Activated T-cell treated with anti-CD3 and anti-CD28 coated beads, Interleukin-2, amount 50 U/mL, for 72 hours (primary cell): ENCODE measurements around the gene EIF4A3. TPM values are rescaled to one million over a fixed set of nuclear protein-coding genes. Genes with fewer than 3 reads are reported as not detected.
A peak's percentile ranks its signal among the peaks of the same experiment; 100 is the strongest.

Experiments
- ATAC-seq, 2 donors: fragments of 150-1000 bp; cut with Tn5 transposase; replicated peaks in 1 of 2; 2 replicates each; pipeline ENCODE4 v1.10.0; 2021; ENCODE audit warnings: moderate library complexity in 2 of 2, mild to moderate bottlenecking in 1 of 2
- DNase-seq, 2 donors: peaks; one replicate each; pipeline ENCODE4 v3.0.0; 2021 to 2022; ENCODE audit warnings: mixed read lengths in 1 of 2
- H3K27ac Mint-ChIP-seq: one replicate; pipeline ENCODE4 v1.8.0; 2022; ENCODE audit warnings: mild to moderate bottlenecking, moderate library complexity, mixed read lengths
- H3K27me3 Mint-ChIP-seq: one replicate; pipeline ENCODE4 v1.8.0; 2022; ENCODE audit warnings: low read depth, mixed read lengths
- H3K36me3 Mint-ChIP-seq, 2 donors: one replicate each; pipeline ENCODE4 v1.8.0; 2022; ENCODE audit warnings: mixed read lengths in 2 of 2, mild to moderate bottlenecking in 1 of 2; ENCODE audit not compliant: insufficient read depth in 2 of 2
- H3K4me1 Mint-ChIP-seq: one replicate; pipeline ENCODE4 v1.8.0; 2022; ENCODE audit warnings: low read depth, mixed read lengths
- H3K4me3 Mint-ChIP-seq, 2 donors: one replicate each; pipeline ENCODE4 v1.8.0; 2022; ENCODE audit warnings: mild to moderate bottlenecking in 2 of 2, mixed read lengths in 2 of 2, moderate library complexity in 2 of 2
- H3K9me3 Mint-ChIP-seq, 2 donors: one replicate each; pipeline ENCODE4 v1.8.0; 2022; ENCODE audit warnings: mixed read lengths in 2 of 2
- total RNA-seq, 2 donors: library from RNA; stranded (reverse); gene quantifications; one replicate each; pipeline ENCODE4 v1.2.3, GENCODE V29; 2022

EIF4A3 gene
- total RNA-seq, 2 donors from 2014 or later, result 91.8 to 104 TPM

DNA sequence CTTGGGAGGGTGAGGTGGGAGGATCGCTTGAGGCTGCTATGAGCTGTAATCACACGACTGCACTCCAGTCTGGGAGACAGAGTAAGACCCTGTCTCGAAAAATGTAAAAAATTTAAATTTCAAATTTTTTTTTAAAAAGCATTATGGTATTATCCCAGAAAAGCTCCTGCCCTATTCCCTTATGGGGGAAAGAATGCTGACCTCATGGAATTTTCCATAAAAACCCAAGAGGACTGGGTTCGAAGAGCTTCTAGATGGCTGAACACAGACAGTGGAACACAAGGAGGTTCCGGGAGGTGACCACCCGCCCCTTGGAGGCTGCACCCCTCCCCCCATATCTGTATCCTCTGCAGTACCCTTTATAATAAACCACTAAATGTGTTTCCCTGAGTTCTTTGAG is 4.0 kb downstream of the EIF4A3 start:
- peaks cover 23% of the 10 kb centered on the region for H3K4me1 Mint-ChIP-seq
- H3K27me3 Mint-ChIP-seq, result no peaks in the 10 kb centered on the region
- no peak overlapping the region for H3K27ac Mint-ChIP-seq
- peaks cover 28 to 46% of the 10 kb centered on the region in 2 donors for H3K36me3 Mint-ChIP-seq
- DNase-seq, result no peak
- no peaks in the 10 kb centered on the region for H3K9me3 Mint-ChIP-seq
- no peak overlapping the region for H3K4me3 Mint-ChIP-seq
- ATAC-seq, result no peak

DNA sequence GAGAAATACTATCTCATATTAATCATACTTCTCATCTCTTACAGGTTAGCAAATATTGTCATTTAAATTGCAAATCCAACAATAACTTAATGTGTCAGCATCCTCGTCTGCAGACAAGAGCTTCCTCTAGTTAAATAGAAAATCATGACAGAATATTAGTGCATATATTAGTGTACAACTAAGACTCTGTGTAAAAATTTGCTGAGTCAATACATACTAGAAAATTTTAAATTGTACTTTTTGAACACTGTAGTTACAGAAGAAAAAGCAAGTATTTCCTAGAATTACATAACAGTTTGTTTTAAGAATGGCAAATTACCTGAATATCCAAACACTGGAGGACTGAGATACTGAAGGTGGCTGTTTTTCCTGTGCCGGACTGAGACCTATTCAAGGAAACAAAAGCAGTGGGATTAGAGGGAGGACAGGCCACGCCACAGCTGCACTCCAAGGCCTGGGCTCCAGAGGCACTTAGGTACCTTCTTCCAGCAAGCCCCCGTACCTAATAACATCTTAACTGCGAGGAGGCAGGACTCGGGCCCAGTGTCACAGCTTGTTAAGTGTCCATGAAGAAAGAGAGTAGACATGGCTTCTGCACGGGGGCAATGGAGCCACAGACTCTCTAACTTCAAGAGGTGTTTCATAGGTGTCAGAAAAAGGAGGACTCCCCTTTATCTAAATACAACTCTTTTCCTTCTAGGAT is 5.3 kb downstream of the EIF4A3 start:
- Mint-ChIP-seq H3K27ac (peak overlapping the region; percentile 59), H3K4me3 (no peak overlapping the region), H3K27me3 (no peaks in the 10 kb centered on the region), H3K36me3 (peaks cover 27 to 54% of the 10 kb centered on the region in 2 donors), H3K9me3 (no peaks in the 10 kb centered on the region), H3K4me1 (peaks cover 23% of the 10 kb centered on the region)
- ATAC-seq, result no peak
- no peak for DNase-seq

DNA sequence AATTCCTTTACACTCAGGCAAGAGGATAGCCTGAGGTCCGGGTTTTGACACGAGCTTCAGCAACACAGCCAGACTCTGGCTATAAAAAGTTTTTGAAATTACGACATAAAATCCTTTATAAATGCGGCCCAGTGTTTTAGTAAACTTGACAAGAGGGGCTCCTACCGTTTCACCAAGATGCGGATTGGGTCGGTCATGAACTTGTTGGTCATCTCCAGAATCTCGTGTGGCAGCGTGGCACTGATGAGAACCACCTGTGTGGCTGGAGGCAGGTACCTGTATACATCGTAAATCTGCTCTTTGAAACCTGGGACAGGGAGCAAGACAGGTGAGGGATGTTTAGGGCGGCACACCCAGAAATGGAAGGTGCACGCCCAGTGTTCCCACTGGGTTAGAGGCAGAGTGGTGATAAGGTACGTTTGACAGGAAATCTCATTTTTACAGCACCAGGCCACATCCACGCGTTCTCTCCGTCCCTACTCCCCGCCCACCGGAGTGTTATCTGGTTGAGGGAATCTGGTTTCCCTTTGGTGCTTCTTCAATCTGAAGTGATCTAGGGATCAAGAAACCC is 8.0 kb downstream of the EIF4A3 start:
- H3K9me3 Mint-ChIP-seq, result no peaks in the 10 kb centered on the region
- H3K4me1 Mint-ChIP-seq, result no peaks in the 10 kb centered on the region
- ATAC-seq (no peak), DNase-seq (no peak)
- no peaks in the 10 kb centered on the region for H3K27me3 Mint-ChIP-seq
- H3K27ac Mint-ChIP-seq, result peak overlapping the region; percentile 30
- peaks cover 23 to 61% of the 10 kb centered on the region in 2 donors for H3K36me3 Mint-ChIP-seq
- no peak overlapping the region for H3K4me3 Mint-ChIP-seq

GRCh38 chr17:80137131-80137530 is 9.8 kb downstream of the EIF4A3 start:
- H3K27me3 Mint-ChIP-seq, result no peaks in the 10 kb centered on the region
- no peaks in the 10 kb centered on the region for H3K4me1 Mint-ChIP-seq
- DNase-seq (no peak), ATAC-seq (peak in 1 of 2 donors; percentile 12)
- H3K36me3 Mint-ChIP-seq, result peaks cover 19 to 63% of the 10 kb centered on the region in 2 donors
- no peak overlapping the region for H3K27ac Mint-ChIP-seq
- H3K4me3 Mint-ChIP-seq, result no peak overlapping the region
- no peaks in the 10 kb centered on the region for H3K9me3 Mint-ChIP-seq

DNA sequence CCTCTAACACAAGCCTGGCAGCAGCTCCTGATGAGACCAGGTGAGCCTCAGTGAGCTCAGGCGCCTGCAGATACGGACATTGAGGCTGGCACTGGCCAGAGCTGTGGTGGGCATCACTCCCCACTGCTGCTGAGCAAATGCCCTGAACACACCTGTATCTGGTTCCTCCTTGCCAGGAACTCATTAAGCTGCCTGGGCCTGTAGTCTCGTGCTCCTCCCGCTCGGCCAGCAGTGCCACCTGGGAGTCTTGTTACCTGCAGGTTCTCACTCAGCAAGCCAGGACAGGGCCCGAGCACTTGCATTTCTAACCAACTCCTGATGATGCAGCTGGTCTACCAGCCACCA is 13.3 kb downstream of the EIF4A3 start:
- Mint-ChIP-seq H3K27ac (peak overlapping the region; percentile 14), H3K36me3 (peaks cover 11 to 40% of the 10 kb centered on the region in 2 donors), H3K4me3 (no peak overlapping the region), H3K4me1 (no peaks in the 10 kb centered on the region), H3K27me3 (peaks cover 16% of the 10 kb centered on the region), H3K9me3 (no peaks in the 10 kb centered on the region)
- ATAC-seq (peak in 1 of 2 donors; percentile 21), DNase-seq (no peak)

GRCh38 chr17:80132906-80133625 is 13.9 kb downstream of the EIF4A3 start:
- peak in 1 of 2 donors; percentile 31 for ATAC-seq
- H3K27me3 Mint-ChIP-seq, result peaks cover 17% of the 10 kb centered on the region
- H3K27ac Mint-ChIP-seq, result peak overlapping the region; percentile 14
- DNase-seq, result no peak
- no peaks in the 10 kb centered on the region for H3K9me3 Mint-ChIP-seq
- H3K4me1 Mint-ChIP-seq, result no peaks in the 10 kb centered on the region
- no peak overlapping the region for H3K4me3 Mint-ChIP-seq
- peaks cover 8 to 34% of the 10 kb centered on the region in 2 donors for H3K36me3 Mint-ChIP-seq

GRCh38 chr17:80130992-80131391 is 15.9 kb downstream of the EIF4A3 start:
- H3K27me3 Mint-ChIP-seq, result peaks cover 17% of the 10 kb centered on the region
- H3K36me3 Mint-ChIP-seq, result peaks cover 1 to 23% of the 10 kb centered on the region in 2 donors
- H3K27ac Mint-ChIP-seq, result no peak overlapping the region
- DNase-seq (no peak), ATAC-seq (no peak)
- no peaks in the 10 kb centered on the region for H3K4me1 Mint-ChIP-seq
- H3K9me3 Mint-ChIP-seq, result no peaks in the 10 kb centered on the region
- H3K4me3 Mint-ChIP-seq, result no peak overlapping the region

GRCh38 chr17:80129006-80129565 is 17.8 kb downstream of the EIF4A3 start:
- H3K27ac Mint-ChIP-seq, result no peak overlapping the region
- no peaks in the 10 kb centered on the region for H3K4me1 Mint-ChIP-seq
- peaks cover 17% of the 10 kb centered on the region for H3K27me3 Mint-ChIP-seq
- DNase-seq, result no peak
- no peak overlapping the region for H3K4me3 Mint-ChIP-seq
- no peaks in the 10 kb centered on the region for H3K9me3 Mint-ChIP-seq
- no peak for ATAC-seq
- H3K36me3 Mint-ChIP-seq, result peaks cover 0 to 10% of the 10 kb centered on the region in 2 donors

GRCh38 chr17:80126449-80126715 is 20.5 kb downstream of the EIF4A3 start:
- ATAC-seq, result no peak
- no peak for DNase-seq
- peaks cover 17% of the 10 kb centered on the region for H3K27me3 Mint-ChIP-seq
- no peaks in the 10 kb centered on the region for H3K4me1 Mint-ChIP-seq
- H3K36me3 Mint-ChIP-seq, result no peaks in the 10 kb centered on the region
- H3K9me3 Mint-ChIP-seq, result no peaks in the 10 kb centered on the region
- H3K4me3 Mint-ChIP-seq, result no peak overlapping the region
- no peak overlapping the region for H3K27ac Mint-ChIP-seq

DNA sequence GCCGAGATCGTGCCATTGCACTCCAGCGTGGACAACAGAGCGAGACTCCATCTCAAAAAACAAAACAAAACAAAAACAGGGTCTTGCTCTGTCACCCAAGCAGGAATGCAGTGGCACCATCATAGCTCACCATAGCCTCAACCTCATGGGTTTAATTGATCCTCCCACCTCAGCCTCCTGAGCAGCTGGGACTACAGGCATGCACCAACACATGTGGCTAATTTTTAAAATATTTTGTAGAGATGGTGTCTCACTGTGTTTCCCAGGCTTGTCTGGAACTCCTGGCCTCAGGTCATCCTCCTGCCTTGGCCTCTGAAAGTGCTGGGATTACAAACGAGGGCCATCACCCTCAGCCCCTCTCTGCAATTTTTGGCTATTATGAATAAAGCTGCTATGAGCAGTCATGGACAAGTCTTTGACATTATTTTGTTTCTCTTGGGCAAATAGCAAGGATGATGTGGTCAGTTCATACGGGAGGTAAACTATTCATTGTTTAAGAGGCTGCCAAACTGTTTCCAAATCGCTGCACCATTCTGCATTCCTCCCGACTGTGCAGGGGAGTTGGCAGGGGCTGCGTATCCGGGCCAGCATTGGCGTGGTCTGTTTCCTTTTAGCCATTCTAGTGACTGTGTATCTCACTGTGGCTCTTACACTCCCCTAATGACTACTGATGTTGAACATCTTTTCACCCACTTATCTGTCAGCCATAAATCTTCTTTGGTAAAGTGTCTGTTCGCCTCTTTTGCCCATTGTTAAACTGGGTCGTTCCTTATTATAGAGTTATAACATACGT is 21.1 kb downstream of the EIF4A3 start:
- Mint-ChIP-seq H3K36me3 (no peaks in the 10 kb centered on the region), H3K27me3 (peaks cover 17% of the 10 kb centered on the region), H3K9me3 (no peaks in the 10 kb centered on the region), H3K4me3 (no peak overlapping the region), H3K4me1 (no peaks in the 10 kb centered on the region), H3K27ac (no peak overlapping the region)
- ATAC-seq (no peak), DNase-seq (no peak)

GRCh38 chr17:80124351-80124981 is 22.5 kb downstream of the EIF4A3 start:
- no peaks in the 10 kb centered on the region for H3K9me3 Mint-ChIP-seq
- no peaks in the 10 kb centered on the region for H3K36me3 Mint-ChIP-seq
- H3K4me3 Mint-ChIP-seq, result no peak overlapping the region
- DNase-seq (no peak), ATAC-seq (peak in 1 of 2 donors; percentile 20)
- H3K4me1 Mint-ChIP-seq, result no peaks in the 10 kb centered on the region
- peaks cover 10% of the 10 kb centered on the region for H3K27me3 Mint-ChIP-seq
- no peak overlapping the region for H3K27ac Mint-ChIP-seq

DNA sequence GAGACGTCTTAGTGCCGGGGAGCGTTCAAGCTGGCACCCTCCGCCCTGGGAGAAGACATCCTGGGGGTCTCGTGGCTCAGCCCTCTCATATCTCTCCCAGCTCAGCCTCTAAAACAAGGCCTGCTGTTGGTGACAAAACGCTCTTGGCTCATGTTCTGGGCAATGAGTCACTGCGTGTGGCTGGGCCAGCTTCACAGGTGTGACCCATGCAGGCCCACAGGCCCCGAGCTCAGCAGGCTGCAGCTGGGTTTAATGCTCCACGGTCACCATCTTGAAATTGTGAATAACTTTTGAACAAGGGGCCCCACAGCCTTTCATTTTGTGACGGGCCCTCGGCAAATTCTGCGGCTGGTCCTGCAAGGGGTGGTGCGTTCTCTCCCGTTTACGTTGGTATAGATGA is 23.1 kb downstream of the EIF4A3 start:
- no peak for ATAC-seq
- H3K27me3 Mint-ChIP-seq, result peaks cover 3% of the 10 kb centered on the region
- H3K27ac Mint-ChIP-seq, result no peak overlapping the region
- H3K4me3 Mint-ChIP-seq, result no peak overlapping the region
- no peaks in the 10 kb centered on the region for H3K9me3 Mint-ChIP-seq
- H3K36me3 Mint-ChIP-seq, result no peaks in the 10 kb centered on the region
- no peak for DNase-seq
- H3K4me1 Mint-ChIP-seq, result no peaks in the 10 kb centered on the region
